GM13976 (cell line): Measurements from ENCODE around the gene CD69.

Source experiments
- DNase-seq: peaks from one replicate; pipeline ENCODE4 v3.0.0; 2012; ENCODE audit warnings: low spot score
- in situ Hi-C: fragments of 300-500 bp; cut with MboI; formaldehyde crosslinking; loops from one replicate; pipeline ENCODE4 v1.12.0; 2022; ENCODE audit warnings: low sequenced_read_pairs, mixed read lengths, inconsistent platforms; ENCODE audit not compliant: unreplicated experiment
- TF ChIP-seq, protein P1 (sequence below): IDR thresholded peaks from 2 replicates; pipeline ENCODE4 v1.5.1; 2012; ENCODE audit warnings: borderline replicate concordance, mild to moderate bottlenecking; ENCODE audit not compliant: insufficient read depth; ENCODE audit errors: extremely low read depth, missing control alignments, control extremely low read depth

CD69 gene

GRCh38 chr12:9731797-9732196 lies 28.9 kb downstream of the CD69 start:
- no peak for DNase-seq
- TF ChIP-seq, protein P1, sequence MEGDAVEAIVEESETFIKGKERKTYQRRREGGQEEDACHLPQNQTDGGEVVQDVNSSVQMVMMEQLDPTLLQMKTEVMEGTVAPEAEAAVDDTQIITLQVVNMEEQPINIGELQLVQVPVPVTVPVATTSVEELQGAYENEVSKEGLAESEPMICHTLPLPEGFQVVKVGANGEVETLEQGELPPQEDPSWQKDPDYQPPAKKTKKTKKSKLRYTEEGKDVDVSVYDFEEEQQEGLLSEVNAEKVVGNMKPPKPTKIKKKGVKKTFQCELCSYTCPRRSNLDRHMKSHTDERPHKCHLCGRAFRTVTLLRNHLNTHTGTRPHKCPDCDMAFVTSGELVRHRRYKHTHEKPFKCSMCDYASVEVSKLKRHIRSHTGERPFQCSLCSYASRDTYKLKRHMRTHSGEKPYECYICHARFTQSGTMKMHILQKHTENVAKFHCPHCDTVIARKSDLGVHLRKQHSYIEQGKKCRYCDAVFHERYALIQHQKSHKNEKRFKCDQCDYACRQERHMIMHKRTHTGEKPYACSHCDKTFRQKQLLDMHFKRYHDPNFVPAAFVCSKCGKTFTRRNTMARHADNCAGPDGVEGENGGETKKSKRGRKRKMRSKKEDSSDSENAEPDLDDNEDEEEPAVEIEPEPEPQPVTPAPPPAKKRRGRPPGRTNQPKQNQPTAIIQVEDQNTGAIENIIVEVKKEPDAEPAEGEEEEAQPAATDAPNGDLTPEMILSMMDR: no peak
- in situ Hi-C loops: loop anchor here (5.0 kb wide), 1 partner anchor 59 kb away; no protein-coding TSS in a partner anchor

DNA sequence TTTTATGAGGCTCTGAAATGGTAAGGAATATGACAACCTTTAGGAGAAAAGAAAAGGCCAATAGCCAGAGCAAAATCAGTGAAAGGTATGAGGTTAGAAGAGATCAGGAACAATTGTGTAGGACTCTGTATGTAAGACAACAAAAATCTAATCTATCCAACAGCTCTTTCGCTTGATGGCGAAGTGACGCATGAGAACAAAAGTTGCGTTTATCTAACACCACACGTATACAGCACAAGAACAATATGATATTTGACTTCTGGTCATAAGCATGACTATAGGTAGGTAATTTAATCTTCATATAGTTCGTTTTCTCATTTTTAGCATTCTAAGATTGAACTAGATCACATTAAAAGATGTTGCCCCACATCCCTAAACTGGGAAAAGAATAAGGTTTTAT lies 29.3 kb downstream of the CD69 start:
- no peak for DNase-seq
- TF ChIP-seq, protein P1: no peak
- in situ Hi-C loops: loop anchor here (5.0 kb wide), 1 partner anchor 59 kb away; no protein-coding TSS in a partner anchor

DNA sequence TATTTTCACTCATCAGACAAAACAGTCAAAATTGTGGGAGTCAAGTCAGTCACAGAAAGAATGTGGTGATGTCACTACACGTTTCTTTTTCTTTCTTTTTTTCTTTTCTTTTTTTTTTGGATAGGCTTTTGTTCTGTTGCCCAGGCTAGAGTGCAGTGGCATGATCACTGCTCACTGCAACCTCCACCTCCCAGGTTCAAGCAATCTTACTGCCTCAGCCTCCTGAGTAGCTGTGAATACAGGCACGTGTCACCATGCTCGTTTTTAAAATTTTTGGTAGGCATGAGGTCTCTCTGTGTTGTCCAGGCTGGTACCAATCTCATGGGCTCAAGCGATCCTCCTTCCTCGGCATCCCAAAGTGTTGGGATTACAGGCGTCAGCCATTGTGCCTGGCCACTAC lies 30.1 kb downstream of the CD69 start:
- in situ Hi-C loops: loop anchor here (5.0 kb wide), 1 partner anchor 58 kb away; no protein-coding TSS in a partner anchor
- TF ChIP-seq, protein P1: no peak

GRCh38 chr12:9730011-9730410 lies 30.7 kb downstream of the CD69 start:
- TF ChIP-seq, protein P1: no peak
- DNase-seq: no peak
- in situ Hi-C loops: loop anchor here (5.0 kb wide), 1 partner anchor 58 kb away; no protein-coding TSS in a partner anchor

More for the DNA sequence above, 30.1 kb downstream of the CD69 start:
- no peak for DNase-seq

DNA sequence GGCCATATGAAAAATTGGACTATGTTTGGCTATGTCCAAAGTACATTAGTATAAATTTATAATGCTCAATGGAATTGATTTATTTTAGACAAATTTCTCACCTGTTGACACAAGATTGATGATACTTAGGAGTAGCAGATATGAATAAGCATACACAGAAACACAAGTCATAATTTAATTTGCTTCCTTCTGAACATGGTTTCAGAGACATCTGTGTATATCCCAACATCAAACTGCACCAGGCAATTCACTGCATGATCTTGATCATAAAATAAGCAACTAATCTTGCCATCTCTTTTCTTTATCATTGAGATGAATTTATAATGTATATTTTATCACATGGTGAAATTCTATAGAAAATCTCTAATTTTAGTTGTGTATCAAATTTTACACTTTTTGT lies 31.6 kb downstream of the CD69 start:
- TF ChIP-seq, protein P1: no peak
- in situ Hi-C loops: no loop called here
- no peak for DNase-seq

- TF ChIP-seq, protein P1: no peak
- no peak for DNase-seq
- in situ Hi-C loops: no loop called here
Observed at GRCh38 chr12:9727813-9728212, 32.9 kb downstream of the CD69 start.
